PC-3 (cell line): Measurements from ENCODE around the gene FOXP1. TPM values are rescaled to one million over a fixed set of nuclear protein-coding genes. Genes with fewer than 3 reads are reported as not detected.

ENCODE experiments used
- ATAC-seq: fragments of 200-7000 bp; cut with Tn5 transposase; 2 replicates; pipeline ENCODE4 v1.9.1; 2020; ENCODE audit warnings: mild to moderate bottlenecking, moderate library complexity
- BruUV-seq: library from RNA; stranded (reverse); fragments of 400-500 nt; replicated peaks from 2 replicates; lab custom pipeline; 2021; lab: Mats Ljungman, UMichigan
- CTCF ChIA-PET: fragments of 300-600 bp; sonication (Branson Sonifier 250); formaldehyde crosslinking; loops from one replicate; lab custom pipeline; 2022; ENCODE audit warnings: antibody characterized with exemption; lab: Charles Lee
- POLR2A ChIA-PET: fragments of 300-600 bp; sonication (Branson Sonifier 250); formaldehyde crosslinking; loops from one replicate; lab custom pipeline; 2022; ENCODE audit warnings: antibody characterized with exemption; ENCODE audit not compliant: unreplicated experiment; lab: Charles Lee
- DNase-seq: peaks from one replicate; pipeline ENCODE4 v3.0.0-alpha.2; 2015
- H2AFZ ChIP-seq: fragments of 300-600 bp; sonication (generic); 2 replicates; pipeline ENCODE4 v1.6.0; 2016; ENCODE audit warnings: antibody characterized with exemption, low read length
- H3F3A ChIP-seq: fragments of 300-600 bp; sonication (generic); one replicate; pipeline ENCODE4 v1.6.0; 2017; ENCODE audit warnings: antibody characterized with exemption, low read length, control low read depth, mild to moderate bottlenecking; ENCODE audit not compliant: unreplicated experiment
- H3K27ac ChIP-seq: fragments of 300-600 bp; sonication (generic); 2 replicates; pipeline ENCODE4 v1.5.1; 2016; ENCODE audit warnings: mild to moderate bottlenecking, low read length
- H3K27me3 ChIP-seq: fragments of 300-600 bp; sonication (generic); 2 replicates; pipeline ENCODE4 v1.6.1; 2016; ENCODE audit warnings: low read length, mixed read lengths
- H3K36me3 ChIP-seq: fragments of 300-600 bp; sonication (generic); 2 replicates; pipeline ENCODE4 v1.6.1; 2016; ENCODE audit warnings: low read depth, mixed run types, low read length, mixed read lengths
- H3K4me1 ChIP-seq: fragments of 300-600 bp; sonication (generic); 2 replicates; pipeline ENCODE4 v1.5.1; 2016; ENCODE audit warnings: low read length; ENCODE audit not compliant: insufficient read depth
- H3K4me2 ChIP-seq: fragments of 300-600 bp; sonication (generic); 2 replicates; pipeline ENCODE4 v1.6.0; 2016; ENCODE audit warnings: low read length
- H3K4me3 ChIP-seq: fragments of 300-600 bp; sonication (generic); 2 replicates; pipeline ENCODE4 v1.5.1; 2016; ENCODE audit warnings: mild to moderate bottlenecking, low read length, mixed read lengths
- H3K79me2 ChIP-seq: fragments of 300-600 bp; sonication (generic); 2 replicates; pipeline ENCODE4 v1.6.1; 2017; ENCODE audit warnings: low read length, mixed read lengths
- H3K9ac ChIP-seq: fragments of 300-600 bp; sonication (generic); 2 replicates; pipeline ENCODE4 v1.6.0; 2016; ENCODE audit warnings: mild to moderate bottlenecking, low read length
- H3K9me2 ChIP-seq: fragments of 300-600 bp; sonication (generic); replicated peaks from 2 replicates; pipeline ENCODE4 v1.6.1; 2016; ENCODE audit warnings: mixed run types, low read length, mixed read lengths
- H3K9me3 ChIP-seq: fragments of 300-600 bp; sonication (generic); 2 replicates; pipeline ENCODE4 v1.6.1; 2016; ENCODE audit warnings: low read length, mixed read lengths
- H4K20me1 ChIP-seq: fragments of 300-600 bp; sonication (generic); 2 replicates; pipeline ENCODE4 v1.6.1; 2016; ENCODE audit warnings: low read length, mixed read lengths
- CTCF ChIP-seq: fragments of 300-600 bp; sonication (generic); conservative IDR thresholded peaks from 2 replicates; pipeline ENCODE4 v1.5.1; 2017; ENCODE audit warnings: antibody characterized with exemption, low read depth, mild to moderate bottlenecking, low read length
- EZH2 ChIP-seq: fragments of 300-600 bp; sonication (generic); IDR thresholded peaks from one replicate; pipeline ENCODE4 v1.6.1; 2017; ENCODE audit warnings: antibody characterized with exemption, mild to moderate bottlenecking, low read length; ENCODE audit not compliant: unreplicated experiment
- EZH2phosphoT487 ChIP-seq: fragments of 300-600 bp; sonication (generic); IDR thresholded peaks from 2 replicates; pipeline ENCODE4 v1.6.1; 2018; ENCODE audit warnings: mild to moderate bottlenecking, antibody characterized with exemption, low read length, borderline replicate concordance
- intact Hi-C: fragments of 100-400 bp; cut with micrococcal nuclease; formaldehyde crosslinking; loops from 2 replicates; pipeline ENCODE4 v1.9.0; 2023
- total RNA-seq: library from RNA; depleted of rRNA; stranded (reverse); fragments of >200 nt; gene quantifications from 2 replicates; pipeline ENCODE4 v1.2.3, GENCODE V29; 2014

Gene FOXP1
- total RNA-seq, 1 experiment from 2014 or later, result 35.3 TPM

- no TSS peak for BruUV-seq
- Histone ChIP-seq H2AFZ (no peak overlapping the region), H3F3A (no peaks in the 10 kb centered on the region), H3K4me3 (no peak overlapping the region), H3K79me2 (no peaks in the 10 kb centered on the region), H4K20me1 (no peaks in the 10 kb centered on the region), H3K27ac (no peak overlapping the region), H3K4me2 (no peak overlapping the region), H3K9ac (no peak overlapping the region), H3K27me3 (no peaks in the 10 kb centered on the region), H3K9me3 (no peaks in the 10 kb centered on the region), H3K36me3 (no peaks in the 10 kb centered on the region), H3K4me1 (no peaks in the 10 kb centered on the region), H3K9me2 (no peaks in the 10 kb centered on the region)
- ChIA-PET CTCF (no interaction called here), POLR2A (no interaction called here)
- TF ChIP-seq EZH2 (no peak), CTCF (no peak), EZH2phosphoT487 (no peak)
- DNase-seq (no peak), ATAC-seq (no peak)
- intact Hi-C loops, result no loop called here
Measured at GRCh38 chr3:71372911-71373637, 210.5 kb downstream of the FOXP1 start.

GRCh38 chr3:71372241-71372768, 211.2 kb downstream of the FOXP1 start:
- H3K79me2 ChIP-seq, result no peaks in the 10 kb centered on the region
- H3K27ac ChIP-seq, result no peak overlapping the region
- H3F3A ChIP-seq, result no peaks in the 10 kb centered on the region
- intact Hi-C loops, result no loop called here
- ChIA-PET CTCF (no interaction called here), POLR2A (no interaction called here)
- H3K4me2 ChIP-seq, result no peak overlapping the region
- no peaks in the 10 kb centered on the region for H3K36me3 ChIP-seq
- H3K9me2 ChIP-seq, result no peaks in the 10 kb centered on the region
- no peaks in the 10 kb centered on the region for H4K20me1 ChIP-seq
- H3K4me3 ChIP-seq, result no peak overlapping the region
- H3K27me3 ChIP-seq, result no peaks in the 10 kb centered on the region
- no peak for TF ChIP-seq EZH2
- TF ChIP-seq EZH2phosphoT487, result no peak
- TF ChIP-seq CTCF, result no peak
- BruUV-seq, result no TSS peak
- DNase-seq, result no peak
- no peaks in the 10 kb centered on the region for H3K9me3 ChIP-seq
- no peaks in the 10 kb centered on the region for H3K4me1 ChIP-seq
- no peak for ATAC-seq
- H2AFZ ChIP-seq, result no peak overlapping the region
- no peak overlapping the region for H3K9ac ChIP-seq

GRCh38 chr3:71371282-71371681, 212.2 kb downstream of the FOXP1 start:
- Histone ChIP-seq H3K9ac (no peak overlapping the region), H3K9me3 (no peaks in the 10 kb centered on the region), H3K79me2 (no peaks in the 10 kb centered on the region), H3F3A (no peaks in the 10 kb centered on the region), H3K4me2 (no peak overlapping the region), H3K27me3 (no peaks in the 10 kb centered on the region), H3K27ac (no peak overlapping the region), H3K36me3 (no peaks in the 10 kb centered on the region), H4K20me1 (no peaks in the 10 kb centered on the region), H3K4me3 (no peak overlapping the region), H3K4me1 (no peaks in the 10 kb centered on the region), H3K9me2 (no peaks in the 10 kb centered on the region), H2AFZ (no peak overlapping the region)
- DNase-seq, result peak; percentile 44
- ATAC-seq, result peak; percentile 38; the same call in 1 of the 2 replicates
- intact Hi-C loops, result no loop called here
- ChIA-PET CTCF (no interaction called here), POLR2A (no interaction called here)
- BruUV-seq, result no TSS peak
- TF ChIP-seq EZH2phosphoT487 (no peak), CTCF (no peak), EZH2 (no peak)
